Fibroblast of lung (primary cell): ENCODE measurements around the gene DGKA. TPM values are rescaled to one million over a fixed set of nuclear protein-coding genes. Genes with fewer than 3 reads are reported as not detected.

ENCODE experiments used
- DNase-seq, 2 donors: peaks; one replicate each; pipeline versions ENCODE4 v3.0.0 to v3.0.0-alpha.2; 2010; ENCODE audit warnings: low read depth in 2 of 2
- H2AFZ ChIP-seq: 2 replicates; pipeline ENCODE4 v1.5.1; 2012; ENCODE audit warnings: low read length, control low read depth, inconsistent platforms
- H3K27ac ChIP-seq: 2 replicates; pipeline ENCODE4 v1.5.1; 2011; ENCODE audit warnings: low read length, control low read depth; ENCODE audit not compliant: insufficient read depth
- H3K27me3 ChIP-seq: 2 replicates; pipeline ENCODE4 v1.5.1; 2011; ENCODE audit warnings: mild to moderate bottlenecking, low read length; ENCODE audit not compliant: control insufficient read depth, insufficient read depth
- H3K36me3 ChIP-seq: 2 replicates; pipeline ENCODE4 v1.5.1; 2011; ENCODE audit warnings: low read length; ENCODE audit not compliant: control insufficient read depth, insufficient read depth
- H3K4me1 ChIP-seq: 2 replicates; pipeline ENCODE4 v1.5.1; 2011; ENCODE audit warnings: low read length; ENCODE audit not compliant: control insufficient read depth, insufficient read depth; ENCODE audit errors: extremely low read depth
- H3K4me2 ChIP-seq: 2 replicates; pipeline ENCODE4 v1.5.1; 2011; ENCODE audit warnings: low read length, control low read depth; ENCODE audit not compliant: insufficient read depth; ENCODE audit errors: extremely low read depth
- H3K4me3 ChIP-seq, 4 experiments: fragments of 200-600 bp in 1 of 4; sonication (generic) in 1 of 4; replicated peaks in 1 of 4; 2 replicates each; pipeline ENCODE4 v1.5.1; 2011 to 2016; ENCODE audit warnings: low read length in 4 of 4, low read depth in 3 of 4, mild to moderate bottlenecking in 3 of 4, control low read depth in 2 of 4, inconsistent platforms in 1 of 4, mixed read lengths in 1 of 4; ENCODE audit not compliant: insufficient read depth in 1 of 4; ENCODE audit errors: control extremely low read depth in 1 of 4
- H3K79me2 ChIP-seq: 2 replicates; pipeline ENCODE4 v1.5.1; 2012; ENCODE audit warnings: mild to moderate bottlenecking, low read length, inconsistent platforms; ENCODE audit not compliant: control insufficient read depth, insufficient read depth
- H3K9ac ChIP-seq: 2 replicates; pipeline ENCODE4 v1.5.1; 2011; ENCODE audit warnings: mild to moderate bottlenecking, low read length, control low read depth; ENCODE audit not compliant: insufficient read depth
- H3K9me3 ChIP-seq: 2 replicates; pipeline ENCODE4 v1.5.1; 2012; ENCODE audit warnings: low read depth, low read length; ENCODE audit not compliant: control insufficient read depth, insufficient read depth
- H4K20me1 ChIP-seq: 2 replicates; pipeline ENCODE4 v1.5.1; 2011; ENCODE audit warnings: low read length; ENCODE audit not compliant: control insufficient read depth, insufficient read depth; ENCODE audit errors: extremely low read depth
- EZH2 ChIP-seq: IDR thresholded peaks from 2 replicates; pipeline ENCODE4 v1.5.1; 2012; ENCODE audit warnings: low read length, control low read depth, mild to moderate bottlenecking; ENCODE audit errors: missing control alignments
- polyA plus RNA-seq, 2 donors: library from polyadenylated mRNA; depleted of rRNA in 1 of 2; stranded (reverse) in 1 of 2; unstranded in 1 of 2; fragments of >200 nt; gene quantifications; 2 replicates each; pipeline ENCODE4 v1.2.1, GENCODE V29; 2011 to 2012; ENCODE audit warnings: missing spikeins in 1 of 2
- total RNA-seq: library from RNA; depleted of rRNA; stranded (reverse); fragments of >200 nt; gene quantifications from 2 replicates; pipeline ENCODE4 v1.2.1, GENCODE V29; 2014
- TF ChIP-seq, protein P1 (sequence below), 2 donors: IDR thresholded peaks in 1 of 2; conservative IDR thresholded peaks in 1 of 2; 1 replicate in 1 of 2; 2 replicates in 1 of 2; pipeline ENCODE4 v1.5.1; 2011 to 2012; ENCODE audit warnings: low read length in 2 of 2, control low read depth in 1 of 2, inconsistent platforms in 1 of 2, low read depth in 1 of 2, mild to moderate bottlenecking in 1 of 2

The DGKA gene
- total and polyA plus RNA-seq, 2 donors (not counting 1 experiment from before 2014, with no cell fraction given), result 44.7 to 51.9 TPM

DNA sequence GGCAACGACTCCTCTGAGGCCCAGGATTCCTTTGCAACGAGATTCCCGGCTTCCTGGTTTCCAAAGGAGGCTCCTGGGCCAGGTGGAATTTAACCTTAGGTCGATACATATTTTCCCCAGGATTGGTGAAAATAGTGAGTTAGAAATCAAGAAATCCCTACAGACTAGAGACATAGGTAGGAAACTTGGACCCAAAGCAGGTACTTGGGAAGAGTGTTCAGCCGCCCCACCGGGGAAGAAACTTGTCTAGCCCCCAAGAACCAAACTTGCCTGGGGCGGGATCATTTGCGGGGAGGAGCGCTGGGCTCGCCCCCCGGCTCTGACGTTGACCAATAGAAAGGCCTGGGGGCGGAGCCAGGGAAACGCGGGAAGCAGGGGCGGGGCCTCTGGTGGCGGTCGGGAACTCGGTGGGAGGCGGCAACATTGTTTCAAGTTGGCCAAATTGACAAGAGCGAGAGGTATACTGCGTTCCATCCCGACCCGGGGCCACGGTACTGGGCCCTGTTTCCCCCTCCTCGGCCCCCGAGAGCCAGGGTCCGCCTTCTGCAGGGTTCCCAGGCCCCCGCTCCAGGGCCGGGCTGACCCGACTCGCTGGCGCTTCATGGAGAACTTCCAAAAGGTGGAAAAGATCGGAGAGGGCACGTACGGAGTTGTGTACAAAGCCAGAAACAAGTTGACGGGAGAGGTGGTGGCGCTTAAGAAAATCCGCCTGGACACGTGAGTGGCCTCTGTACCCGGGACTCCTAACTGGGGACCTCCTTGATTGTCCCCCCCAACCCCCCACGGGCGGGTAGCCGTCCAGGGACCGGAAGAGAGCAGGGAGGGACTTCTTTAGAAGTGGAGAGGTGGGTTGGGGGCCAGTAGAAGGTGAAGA is 35.7 kb downstream of the DGKA start, which contains the start of gene CDK2:
TSS of gene CDK2 (plus strand) at position 423 of the 874 bp plus-strand sequence. CDS start at position 602, 179 bp downstream.
- peaks cover 12% of the 10 kb centered on the region for H3K4me1 ChIP-seq
- no peaks in the 10 kb centered on the region for H3K9me3 ChIP-seq
- H2AFZ ChIP-seq, result peak within 1 kb of the TSS; percentile 45
- H3K27ac ChIP-seq, result peak within 1 kb of the TSS; percentile 85
- peaks cover 2% of the 10 kb centered on the region for H3K36me3 ChIP-seq
- peak within 1 kb of the TSS; percentile 64 to 90 (median 81) for H3K4me3 ChIP-seq
- H4K20me1 ChIP-seq, result no peaks in the 10 kb centered on the region
- peak within 1 kb of the TSS; percentile 87 for H3K4me2 ChIP-seq
- H3K79me2 ChIP-seq, result peaks cover 24% of the 10 kb centered on the region
- DNase-seq, result peak; percentile 61 to 71
- H3K27me3 ChIP-seq, result no peaks in the 10 kb centered on the region
- peak within 1 kb of the TSS; percentile 79 for H3K9ac ChIP-seq
- no peak for TF ChIP-seq EZH2
- TF ChIP-seq, protein P1, sequence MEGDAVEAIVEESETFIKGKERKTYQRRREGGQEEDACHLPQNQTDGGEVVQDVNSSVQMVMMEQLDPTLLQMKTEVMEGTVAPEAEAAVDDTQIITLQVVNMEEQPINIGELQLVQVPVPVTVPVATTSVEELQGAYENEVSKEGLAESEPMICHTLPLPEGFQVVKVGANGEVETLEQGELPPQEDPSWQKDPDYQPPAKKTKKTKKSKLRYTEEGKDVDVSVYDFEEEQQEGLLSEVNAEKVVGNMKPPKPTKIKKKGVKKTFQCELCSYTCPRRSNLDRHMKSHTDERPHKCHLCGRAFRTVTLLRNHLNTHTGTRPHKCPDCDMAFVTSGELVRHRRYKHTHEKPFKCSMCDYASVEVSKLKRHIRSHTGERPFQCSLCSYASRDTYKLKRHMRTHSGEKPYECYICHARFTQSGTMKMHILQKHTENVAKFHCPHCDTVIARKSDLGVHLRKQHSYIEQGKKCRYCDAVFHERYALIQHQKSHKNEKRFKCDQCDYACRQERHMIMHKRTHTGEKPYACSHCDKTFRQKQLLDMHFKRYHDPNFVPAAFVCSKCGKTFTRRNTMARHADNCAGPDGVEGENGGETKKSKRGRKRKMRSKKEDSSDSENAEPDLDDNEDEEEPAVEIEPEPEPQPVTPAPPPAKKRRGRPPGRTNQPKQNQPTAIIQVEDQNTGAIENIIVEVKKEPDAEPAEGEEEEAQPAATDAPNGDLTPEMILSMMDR (conservative IDR thresholded peaks at IDR 0.05 in 1 of 2, IDR thresholded peaks at IDR 0.05 in 1 of 2; ENCODE audit: low read depth in 1 of 2, low read length in 2 of 2), result no peak

DNA sequence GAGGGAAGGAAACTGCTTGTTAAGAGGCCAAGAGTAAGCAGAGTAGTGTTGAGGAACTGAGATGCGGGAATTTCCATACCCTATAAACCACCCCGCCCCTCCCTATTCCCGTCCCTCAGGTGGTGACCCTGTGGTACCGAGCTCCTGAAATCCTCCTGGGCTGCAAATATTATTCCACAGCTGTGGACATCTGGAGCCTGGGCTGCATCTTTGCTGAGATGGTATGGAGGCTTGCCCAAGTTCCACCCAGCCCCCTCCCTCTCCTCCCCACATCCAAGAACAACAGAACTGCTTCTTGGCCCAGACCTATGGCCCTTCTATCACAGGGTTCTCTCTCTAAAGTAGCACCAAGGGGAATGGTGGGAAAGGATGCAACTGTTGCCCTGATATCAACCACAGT is 38.4 kb downstream of the DGKA start:
- no peak for TF ChIP-seq EZH2
- TF ChIP-seq, protein P1 (conservative IDR thresholded peaks at IDR 0.05 in 1 of 2, IDR thresholded peaks at IDR 0.05 in 1 of 2; ENCODE audit: low read depth in 1 of 2, low read length in 2 of 2), result no peak
- H3K36me3 ChIP-seq, result peaks cover 2% of the 10 kb centered on the region
- H2AFZ ChIP-seq, result no peak overlapping the region
- no peaks in the 10 kb centered on the region for H3K27me3 ChIP-seq
- no peak overlapping the region for H3K27ac ChIP-seq
- no peak overlapping the region for H3K4me3 ChIP-seq
- no peak overlapping the region for H3K4me2 ChIP-seq
- peaks cover 29% of the 10 kb centered on the region for H3K79me2 ChIP-seq
- peaks cover 12% of the 10 kb centered on the region for H3K4me1 ChIP-seq
- H3K9me3 ChIP-seq, result no peaks in the 10 kb centered on the region
- peak in 1 of 2 donors; percentile 41 for DNase-seq
- H4K20me1 ChIP-seq, result no peaks in the 10 kb centered on the region
- no peak overlapping the region for H3K9ac ChIP-seq

DNA sequence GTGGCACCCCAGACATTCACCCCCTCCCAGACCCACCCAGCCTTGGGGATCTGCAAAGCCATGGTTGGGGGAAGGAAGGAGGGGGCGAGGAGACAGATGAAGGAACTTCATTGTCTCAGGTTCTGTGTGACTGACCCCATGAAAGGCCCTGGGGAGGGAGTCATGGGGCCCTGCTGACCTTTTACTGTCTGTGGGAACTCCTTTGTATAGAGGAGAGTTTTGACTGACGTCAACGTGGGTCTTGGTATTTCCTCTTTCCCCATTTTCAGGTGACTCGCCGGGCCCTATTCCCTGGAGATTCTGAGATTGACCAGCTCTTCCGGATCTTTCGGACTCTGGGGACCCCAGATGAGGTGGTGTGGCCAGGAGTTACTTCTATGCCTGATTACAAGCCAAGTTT is 39.8 kb downstream of the DGKA start:
- Histone ChIP-seq H3K4me1 (peaks cover 12% of the 10 kb centered on the region), H3K27ac (peak overlapping the region; percentile 94), H4K20me1 (no peaks in the 10 kb centered on the region), H3K4me3 (no peak overlapping the region), H3K4me2 (no peak overlapping the region), H3K9me3 (no peaks in the 10 kb centered on the region), H2AFZ (no peak overlapping the region), H3K36me3 (peaks cover 2% of the 10 kb centered on the region), H3K27me3 (no peaks in the 10 kb centered on the region), H3K9ac (no peak overlapping the region), H3K79me2 (peaks cover 41% of the 10 kb centered on the region)
- DNase-seq, result peak; percentile 8 to 58
- no peak for TF ChIP-seq EZH2
- TF ChIP-seq, protein P1 (conservative IDR thresholded peaks at IDR 0.05 in 1 of 2, IDR thresholded peaks at IDR 0.05 in 1 of 2; ENCODE audit: low read depth in 1 of 2, low read length in 2 of 2), result no peak
